Pancreas (tissue), 10 donors: ENCODE measurements around the gene TGIF2. TPM values are rescaled to one million over a fixed set of nuclear protein-coding genes. Genes with fewer than 3 reads are reported as not detected.
"Not testable (repeated sequence)": the region's sequence is repeated elsewhere in the genome, so short reads cannot be mapped to it uniquely, and the experiment has no call there.

Experiments used
- ATAC-seq, 4 donors: fragments of 200-7000 bp; cut with Tn5 transposase; one replicate each; pipeline versions ENCODE4 v1.8.0 to v1.9.1; 2020; ENCODE audit warnings: mild to moderate bottlenecking in 4 of 4, moderate library complexity in 4 of 4
- DNase-seq, 6 donors: peaks; one replicate each; pipeline ENCODE4 v3.0.0-alpha.2; 2020
- FAIRE-seq: peaks from 2 replicates; lab custom pipeline; 2012; peaks lifted over from hg19 to GRCh38; lab: Jason Lieb, UNC
- H3K27ac ChIP-seq, 4 donors: fragments of 200-600 bp; sonication (generic); 1 replicate in 3 of 4; 2 replicates in 1 of 4; pipeline versions ENCODE4 v1.5.0 to v1.8.0; 2020
- H3K27me3 ChIP-seq, 4 donors: fragments of 200-600 bp; one replicate each; pipeline ENCODE4 v1.8.0; 2021
- H3K36me3 ChIP-seq, 3 donors: fragments of 200-600 bp; sonication (generic) in 1 of 3; one replicate each; pipeline versions ENCODE4 v1.5.0 to v1.8.0; 2020 to 2021
- H3K4me1 ChIP-seq, 3 donors: fragments of 200-600 bp; one replicate each; pipeline ENCODE4 v1.8.0; 2021
- H3K4me3 ChIP-seq, 4 donors: fragments of 200-600 bp; sonication (generic) in 2 of 4; one replicate each; pipeline versions ENCODE4 v1.5.0 to v1.8.0; 2020 to 2021
- H3K9me3 ChIP-seq, 4 donors: fragments of 200-600 bp; one replicate each; pipeline ENCODE4 v1.8.0; 2021
- WGBS, 2 donors: extraction: QIAGEN DNeasy Blood & Tissue Kit; methylation state at CpG; one replicate each; pipeline ENCODE4 v1.1.7; 2013; 5-methylcytosine and 5-hydroxymethylcytosine counted together
- intact Hi-C, 3 donors: fragments of 100-400 bp; cut with DNase I; formaldehyde crosslinking; loops; one replicate each; pipeline versions ENCODE4 v1.11.1 to v1.14.2; 2022
- polyA plus RNA-seq, 2 donors: library from polyadenylated mRNA; stranded (reverse); fragments of 200-250 nt; gene quantifications; one replicate each; pipeline ENCODE4 v1.2.3, GENCODE V29; 2013
- total RNA-seq, 6 donors: library from RNA; stranded (reverse); fragmentation: NEBNext Ultra II Directional in 4 of 6; extraction: Animal tissue kit (Norgen Biotek cat#: 25700) in 4 of 6; gene quantifications; one replicate each; pipeline versions ENCODE4 v1.2.1 to v1.2.4, GENCODE V29; 2021 to 2023
- TF ChIP-seq, protein P1 (sequence below), 4 donors: fragments of 200-600 bp; sonication (generic) in 3 of 4; IDR thresholded peaks; one replicate each; pipeline versions ENCODE4 v1.5.0 to v1.8.0; 2021; ENCODE audit warnings: antibody characterized with exemption in 4 of 4
- donor health status: healthy with polysubstance abuse.
- donor health status: DM: no; HTN: no; CAD: no; lungs with moderate emphysema.
- donor health status: DM: no; HTN: no; CAD: no.
- donor health status: control.
- donor health status: control.
- donor health status: Bipolar disorder and iron deficiency.
- donor health status: DM: yes; HTN: yes; CAD: no.
- donor health status: DM: no; HTN: no; CAD: no.
- donor health status: DM: no; HTN: no; CAD: no.
- donor health status: DM: yes; HTN: yes; CAD: no.

Gene TGIF2
- total and polyA plus RNA-seq, 8 donors: 5.7 to 18.9 (median 12.8) TPM

DNA sequence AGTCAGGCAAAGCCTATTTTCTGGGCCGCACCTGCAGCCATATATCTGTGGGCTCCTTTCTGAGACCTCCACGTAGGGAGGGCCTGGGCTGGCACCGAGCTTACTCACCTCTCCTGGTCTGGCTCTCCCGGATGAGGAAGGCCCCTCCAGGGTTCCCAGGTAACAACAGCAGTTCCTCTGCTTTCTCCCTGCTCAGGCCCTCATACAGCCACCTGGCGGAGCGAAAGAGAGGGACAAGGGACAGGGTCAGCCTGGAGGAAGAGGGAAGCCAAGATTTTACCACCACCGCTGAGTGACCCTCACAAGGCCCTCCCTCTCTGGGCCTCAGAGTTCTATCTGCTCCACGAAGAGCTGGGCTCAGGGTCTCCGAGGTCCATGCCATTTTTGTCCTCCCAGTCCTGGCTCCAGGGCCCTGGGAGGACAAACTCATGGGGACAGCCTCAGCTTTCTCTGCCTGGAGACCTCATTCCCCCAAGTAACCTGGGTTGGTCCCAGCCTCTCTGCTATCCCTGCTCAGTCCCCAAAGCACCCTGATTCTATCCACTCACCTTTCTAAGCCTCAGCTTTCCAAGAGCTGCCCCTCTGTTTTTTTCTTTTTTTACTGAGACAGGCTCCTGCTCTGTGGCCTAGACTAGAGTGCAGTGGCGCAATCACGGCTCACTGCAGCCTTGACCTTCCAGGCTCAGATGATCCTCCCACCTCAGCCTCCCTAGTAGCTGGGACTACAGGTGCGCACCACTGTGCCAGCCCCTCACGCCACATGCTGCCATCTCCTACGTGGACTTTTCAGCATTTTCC is 59.3 kb downstream of the TGIF2 start:
- H3K4me3 ChIP-seq: no peak overlapping the region
- 69 to 77% methylated on average over 14 of the region's 14 CpGs for WGBS, 2 donors
- intact Hi-C loops: no loop called here
- no peak for DNase-seq
- H3K27ac ChIP-seq: no peak overlapping the region
- TF ChIP-seq, protein P1, sequence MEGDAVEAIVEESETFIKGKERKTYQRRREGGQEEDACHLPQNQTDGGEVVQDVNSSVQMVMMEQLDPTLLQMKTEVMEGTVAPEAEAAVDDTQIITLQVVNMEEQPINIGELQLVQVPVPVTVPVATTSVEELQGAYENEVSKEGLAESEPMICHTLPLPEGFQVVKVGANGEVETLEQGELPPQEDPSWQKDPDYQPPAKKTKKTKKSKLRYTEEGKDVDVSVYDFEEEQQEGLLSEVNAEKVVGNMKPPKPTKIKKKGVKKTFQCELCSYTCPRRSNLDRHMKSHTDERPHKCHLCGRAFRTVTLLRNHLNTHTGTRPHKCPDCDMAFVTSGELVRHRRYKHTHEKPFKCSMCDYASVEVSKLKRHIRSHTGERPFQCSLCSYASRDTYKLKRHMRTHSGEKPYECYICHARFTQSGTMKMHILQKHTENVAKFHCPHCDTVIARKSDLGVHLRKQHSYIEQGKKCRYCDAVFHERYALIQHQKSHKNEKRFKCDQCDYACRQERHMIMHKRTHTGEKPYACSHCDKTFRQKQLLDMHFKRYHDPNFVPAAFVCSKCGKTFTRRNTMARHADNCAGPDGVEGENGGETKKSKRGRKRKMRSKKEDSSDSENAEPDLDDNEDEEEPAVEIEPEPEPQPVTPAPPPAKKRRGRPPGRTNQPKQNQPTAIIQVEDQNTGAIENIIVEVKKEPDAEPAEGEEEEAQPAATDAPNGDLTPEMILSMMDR (IDR thresholded peaks at IDR 0.05): no peak
- no peaks in the 10 kb centered on the region for H3K27me3 ChIP-seq
- FAIRE-seq: no peak
- no peaks in the 10 kb centered on the region for H3K4me1 ChIP-seq
- H3K36me3 ChIP-seq: no peaks in the 10 kb centered on the region
- no peaks in the 10 kb centered on the region for H3K9me3 ChIP-seq
- peak in 2 of 4 donors; percentile 63 to 65 for ATAC-seq

DNA sequence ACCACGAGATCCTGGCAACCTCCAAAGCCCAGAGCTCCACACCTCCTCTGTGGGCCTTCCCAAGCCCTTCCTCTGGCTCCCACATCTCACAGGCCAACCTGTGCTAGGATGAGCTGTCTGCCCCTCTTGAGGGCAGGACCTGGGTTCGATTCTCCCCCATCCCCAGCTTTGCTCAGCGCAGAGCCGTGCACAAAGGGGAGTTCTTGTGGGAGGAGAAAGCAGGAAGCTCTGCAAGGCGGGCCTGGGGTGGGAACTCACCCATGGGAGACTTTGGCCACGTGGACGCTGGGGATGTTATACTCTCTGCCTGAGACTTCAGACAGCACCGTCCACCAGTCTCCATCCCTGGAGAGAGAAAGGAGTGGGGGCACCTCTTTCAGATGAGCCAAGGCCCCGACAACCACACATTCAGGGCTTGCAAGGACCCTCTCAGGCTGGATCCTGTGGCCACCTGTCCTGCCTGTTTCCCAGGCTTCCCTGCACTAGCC is 59.9 kb downstream of the TGIF2 start:
- DNase-seq (no peak), FAIRE-seq (no peak), ATAC-seq (no peak)
- H3K27ac ChIP-seq: no peak overlapping the region
- H3K9me3 ChIP-seq: no peaks in the 10 kb centered on the region
- no peaks in the 10 kb centered on the region for H3K36me3 ChIP-seq
- H3K4me1 ChIP-seq: no peaks in the 10 kb centered on the region
- no peaks in the 10 kb centered on the region for H3K27me3 ChIP-seq
- H3K4me3 ChIP-seq: no peak overlapping the region
- TF ChIP-seq, protein P1 (IDR thresholded peaks at IDR 0.05): no peak
- intact Hi-C loops: no loop called here
- WGBS, 2 donors: 70 to 73% methylated on average over 9 of the region's 9 CpGs

DNA sequence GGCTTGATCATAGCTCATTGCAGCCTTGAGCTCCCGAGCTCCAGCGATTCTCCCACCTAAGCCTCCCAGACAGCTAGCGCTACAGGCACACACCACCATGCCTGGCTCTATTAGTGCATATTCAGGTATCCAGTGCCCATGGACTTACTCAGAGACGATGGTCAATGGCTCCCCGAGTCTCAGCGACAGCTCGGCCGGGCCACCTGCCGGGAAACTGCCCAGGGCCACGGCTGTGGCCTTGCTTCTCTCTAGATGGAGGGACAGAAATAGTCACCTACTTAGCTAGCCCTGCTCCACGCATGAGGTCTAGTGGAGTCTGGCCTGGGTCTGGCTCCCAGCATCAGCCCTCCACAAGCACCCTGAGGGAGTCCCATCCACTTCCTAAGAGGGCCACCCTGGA is 60.9 kb downstream of the TGIF2 start:
- DNase-seq: no peak
- WGBS, 2 donors: 84 to 93% methylated on average over 11 of the region's 11 CpGs
- H3K27me3 ChIP-seq: no peaks in the 10 kb centered on the region
- no peak for FAIRE-seq
- H3K27ac ChIP-seq: no peak overlapping the region
- TF ChIP-seq, protein P1 (IDR thresholded peaks at IDR 0.05): no peak
- no peaks in the 10 kb centered on the region for H3K9me3 ChIP-seq
- H3K4me1 ChIP-seq: no peaks in the 10 kb centered on the region
- no peak overlapping the region for H3K4me3 ChIP-seq
- intact Hi-C loops: no loop called here
- ATAC-seq: no peak
- no peaks in the 10 kb centered on the region for H3K36me3 ChIP-seq

DNA sequence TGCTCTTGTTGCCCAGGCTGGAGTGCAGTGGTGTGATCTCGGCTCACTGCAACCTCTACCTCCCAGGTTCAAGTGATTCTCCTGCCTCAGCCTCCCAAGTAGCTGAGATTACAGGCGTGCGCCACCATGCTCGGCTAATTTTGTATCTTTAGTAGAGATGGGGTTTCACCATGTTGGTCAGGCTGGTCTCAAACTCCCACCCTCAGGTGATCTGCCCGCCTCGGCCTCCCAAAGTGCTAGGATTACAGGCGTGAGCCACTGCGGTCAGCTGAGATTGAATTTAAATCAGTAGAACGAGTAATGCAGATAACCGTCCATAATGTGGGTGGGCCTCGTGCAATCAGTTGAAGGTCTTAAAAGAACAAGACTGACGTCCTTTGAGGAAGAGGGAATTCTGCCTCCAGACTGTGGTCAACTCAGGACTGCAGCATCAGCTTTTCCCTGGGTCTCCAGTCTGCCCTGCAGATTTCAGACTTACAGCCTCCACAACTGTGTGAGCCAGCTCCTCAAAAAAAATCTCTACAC is 65.5 kb downstream of the TGIF2 start:
- intact Hi-C loops, H3K27ac ChIP-seq, H3K4me3 ChIP-seq, DNase-seq, FAIRE-seq, H3K36me3 ChIP-seq, H3K4me1 ChIP-seq, H3K9me3 ChIP-seq, ATAC-seq, H3K27me3 ChIP-seq: not testable (repeated sequence)
- WGBS, 2 donors: 92 to 93% methylated on average over 12 of the region's 12 CpGs

DNA sequence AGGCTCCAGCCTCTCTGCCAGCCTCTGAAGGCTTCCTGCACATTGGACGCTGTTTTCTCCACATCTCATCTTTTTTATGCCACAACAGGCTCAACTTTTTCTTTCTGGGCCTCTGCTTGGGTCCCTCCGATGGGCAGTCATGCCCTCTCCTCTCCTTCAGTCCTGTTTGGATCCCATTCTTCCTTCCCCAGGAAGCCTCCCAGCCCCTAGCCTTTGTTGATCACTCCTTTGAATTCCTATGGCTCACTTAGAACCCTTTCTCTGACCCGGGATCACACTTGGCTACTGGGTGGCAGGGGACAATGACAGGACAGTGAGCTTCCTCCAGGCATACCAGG is 68.1 kb downstream of the TGIF2 start:
- WGBS, 2 donors: 81 to 88% methylated on average over 3 of the region's 3 CpGs
- intact Hi-C loops: no loop called here
- no peak for DNase-seq
- H3K27ac ChIP-seq: no peak overlapping the region
- H3K4me1 ChIP-seq: no peaks in the 10 kb centered on the region
- no peaks in the 10 kb centered on the region for H3K27me3 ChIP-seq
- H3K4me3 ChIP-seq: no peak overlapping the region
- no peaks in the 10 kb centered on the region for H3K36me3 ChIP-seq
- ATAC-seq: no peak
- no peaks in the 10 kb centered on the region for H3K9me3 ChIP-seq
- FAIRE-seq: no peak
- TF ChIP-seq, protein P1 (IDR thresholded peaks at IDR 0.05): no peak
